Endodermal cell (in vitro differentiated cells): ENCODE results near the gene DRD1. TPM values are rescaled to one million over a fixed set of nuclear protein-coding genes. Genes with fewer than 3 reads are reported as not detected.
"Not testable (repeated sequence)": the region's sequence is repeated elsewhere in the genome, so short reads cannot be mapped to it uniquely, and the experiment has no call there.

Experiments
- DNase-seq: peaks from one replicate; pipeline ENCODE4 v3.0.0-alpha.2; 2017
- H3K27ac ChIP-seq: 2 replicates; pipeline ENCODE4 v1.5.1; 2013; ENCODE audit warnings: mild to moderate bottlenecking, low read depth, low read length, moderate library complexity
- H3K27me3 ChIP-seq: 2 replicates; pipeline ENCODE4 v1.6.1; 2013; ENCODE audit warnings: mild to moderate bottlenecking, low read length, moderate library complexity; ENCODE audit not compliant: insufficient read depth, control insufficient read depth, poor library complexity, severe bottlenecking
- H3K36me3 ChIP-seq: 2 replicates; pipeline ENCODE4 v1.7.0; 2013; ENCODE audit warnings: mild to moderate bottlenecking, low read length, moderate library complexity; ENCODE audit not compliant: control insufficient read depth, insufficient read depth
- H3K4me1 ChIP-seq: one replicate; pipeline ENCODE4 v1.7.0; 2013; ENCODE audit warnings: low read length; ENCODE audit not compliant: control insufficient read depth, insufficient read depth
- H3K4me3 ChIP-seq: 2 replicates; pipeline ENCODE4 v1.5.1; 2013; ENCODE audit warnings: mild to moderate bottlenecking, low read length, moderate library complexity
- H3K9ac ChIP-seq: 2 replicates; pipeline ENCODE4 v1.6.1; 2013; ENCODE audit warnings: mild to moderate bottlenecking, low read length, moderate library complexity; ENCODE audit not compliant: poor library complexity, severe bottlenecking; ENCODE audit errors: extremely low read depth
- H3K9me3 ChIP-seq: 2 replicates; pipeline ENCODE4 v1.6.1; 2013; ENCODE audit warnings: mild to moderate bottlenecking, low read length, moderate library complexity; ENCODE audit not compliant: control insufficient read depth
- H3K27ac Mint-ChIP-seq: 2 replicates; pipeline ENCODE4 v1.8.0; 2020; ENCODE audit warnings: mixed read lengths
- H3K27me3 Mint-ChIP-seq: 2 replicates; pipeline ENCODE4 v1.8.0; 2021; ENCODE audit warnings: mild to moderate bottlenecking, mixed read lengths; ENCODE audit not compliant: insufficient read depth
- H3K36me3 Mint-ChIP-seq: 2 replicates; pipeline ENCODE4 v1.8.0; 2020; ENCODE audit warnings: low read depth, mixed read lengths
- H3K4me1 Mint-ChIP-seq: 2 replicates; pipeline ENCODE4 v1.8.0; 2020; ENCODE audit warnings: mixed read lengths
- H3K4me3 Mint-ChIP-seq: 2 replicates; pipeline ENCODE4 v1.8.0; 2020; ENCODE audit warnings: mild to moderate bottlenecking, moderate library complexity, mixed read lengths
- H3K9me3 Mint-ChIP-seq: 2 replicates; pipeline ENCODE4 v1.8.0; 2020; ENCODE audit warnings: mild to moderate bottlenecking, mixed read lengths
- CTCF ChIP-seq: fragments of 200-600 bp; sonication (generic); conservative IDR thresholded peaks from 2 replicates; pipeline ENCODE4 v1.5.0; 2021; ENCODE audit warnings: antibody characterized with exemption, mild to moderate bottlenecking
- WGBS, 2 experiments: methylation state at CpG; one replicate each; pipeline versions ENCODE4 v1.1.5 to v1.1.7; 2013; ENCODE audit warnings: missing lambda C conversion rate in 2 of 2, mixed read lengths in 1 of 2; ENCODE audit not compliant: insufficient coverage in 1 of 2, insufficient read length in 1 of 2; 5-methylcytosine and 5-hydroxymethylcytosine counted together
- total RNA-seq, 2 donors: library from RNA; stranded (reverse); fragmentation: NEBNext Ultra II Directional in 1 of 2; extraction: Animal tissue kit (Norgen Biotek cat#: 25700) in 1 of 2; gene quantifications; 2 replicates in 1 of 2; 3 replicates in 1 of 2; pipeline ENCODE4 v1.2.1, GENCODE V29; 2021

Gene DRD1
- total RNA-seq, 2 donors from 2014 or later, result 0.53 to 0.59 TPM

- peak; percentile 74 for DNase-seq
- no peak overlapping the region for H3K27ac Mint-ChIP-seq
- H3K9ac ChIP-seq, result no peak overlapping the region
- TF ChIP-seq CTCF, result no peak
- 69 to 73% methylated on average over 4 to 6 of the region's 6 CpGs for WGBS, 2 experiments
- peaks cover 28% of the 10 kb centered on the region for H3K4me1 Mint-ChIP-seq
- peaks cover 3% of the 10 kb centered on the region for H3K27me3 Mint-ChIP-seq
- no peaks in the 10 kb centered on the region for H3K4me1 ChIP-seq
- H3K27me3 ChIP-seq, result no peaks in the 10 kb centered on the region
- H3K4me3 ChIP-seq, result no peak overlapping the region
- no peak overlapping the region for H3K4me3 Mint-ChIP-seq
- no peaks in the 10 kb centered on the region for H3K36me3 ChIP-seq
- H3K9me3 Mint-ChIP-seq, result peaks cover 4% of the 10 kb centered on the region
- no peaks in the 10 kb centered on the region for H3K36me3 Mint-ChIP-seq
- no peak overlapping the region for H3K27ac ChIP-seq
- no peaks in the 10 kb centered on the region for H3K9me3 ChIP-seq
Measured at GRCh38 chr5:175434800-175435199, 9.2 kb downstream of the DRD1 start.

DNA sequence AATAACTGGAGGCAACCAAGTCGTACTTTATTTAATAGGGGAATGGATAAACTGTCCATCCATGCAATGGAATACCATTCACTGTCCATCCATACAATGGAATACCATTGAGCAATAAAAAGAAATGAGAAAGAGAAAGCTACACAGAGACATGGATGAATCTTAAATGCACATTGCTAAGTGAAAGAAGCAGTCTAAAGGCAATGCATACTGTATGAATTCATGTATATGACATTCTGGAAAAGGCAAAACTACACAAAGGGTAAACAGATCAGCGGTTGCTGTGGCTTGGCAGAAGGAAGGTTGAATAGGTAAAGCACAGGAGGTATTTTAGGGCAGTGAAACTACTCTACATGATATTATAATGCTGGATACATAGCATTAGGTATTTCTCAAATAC lies 16.2 kb downstream of the DRD1 start:
- H3K36me3 ChIP-seq, result no peaks in the 10 kb centered on the region
- no peak for DNase-seq
- no peak overlapping the region for H3K4me3 ChIP-seq
- peaks cover 8% of the 10 kb centered on the region for H3K9me3 ChIP-seq
- WGBS, 2 experiments, result 60 to 95% methylated on average over 1 to 2 of the region's 2 CpGs
- H3K9ac ChIP-seq, result no peak overlapping the region
- H3K27ac ChIP-seq, result no peak overlapping the region
- Mint-ChIP-seq H3K36me3 (no peaks in the 10 kb centered on the region), H3K27ac (no peak overlapping the region), H3K9me3 (peaks cover 14% of the 10 kb centered on the region), H3K4me1 (no peaks in the 10 kb centered on the region), H3K4me3 (no peak overlapping the region), H3K27me3 (no peaks in the 10 kb centered on the region)
- TF ChIP-seq CTCF, result no peak
- no peaks in the 10 kb centered on the region for H3K4me1 ChIP-seq
- no peaks in the 10 kb centered on the region for H3K27me3 ChIP-seq

- not testable (repeated sequence) for H3K27ac Mint-ChIP-seq, H3K4me3 Mint-ChIP-seq, H3K4me1 Mint-ChIP-seq, DNase-seq, H3K27me3 ChIP-seq, H3K9ac ChIP-seq, H3K27ac ChIP-seq, H3K4me1 ChIP-seq, H3K36me3 ChIP-seq, H3K27me3 Mint-ChIP-seq, H3K4me3 ChIP-seq
- H3K9me3 Mint-ChIP-seq, result peaks cover 16% of the 10 kb centered on the region
- peaks cover 21% of the 10 kb centered on the region for H3K9me3 ChIP-seq
- H3K36me3 Mint-ChIP-seq, result peaks cover 11% of the 10 kb centered on the region
Measured at GRCh38 chr5:175424594-175424993, 19.4 kb downstream of the DRD1 start.

DNA sequence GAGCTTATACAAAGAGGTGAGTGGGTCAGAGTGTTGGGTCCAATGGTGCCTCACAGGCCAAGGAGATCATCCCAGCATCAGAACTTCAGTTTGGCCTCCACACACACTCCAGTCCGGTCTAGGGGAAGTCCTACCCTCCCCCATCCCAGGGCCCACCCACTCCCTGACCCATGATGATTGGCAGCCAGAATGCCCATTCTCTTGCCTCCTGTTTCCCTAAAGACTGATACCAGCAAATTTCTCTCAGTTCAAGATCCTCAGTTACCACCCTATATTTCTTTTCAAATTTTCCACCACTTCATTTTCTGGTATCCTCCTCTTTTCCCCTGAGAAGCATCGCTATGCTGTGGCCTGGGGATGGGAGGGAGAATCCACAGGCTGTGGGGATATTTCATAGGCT lies 21.9 kb downstream of the DRD1 start:
- TF ChIP-seq CTCF, result no peak
- H3K9me3 Mint-ChIP-seq, result peaks cover 29% of the 10 kb centered on the region

More for the DNA sequence above, 21.9 kb downstream of the DRD1 start:
- no peak overlapping the region for H3K27ac ChIP-seq
- H3K27me3 Mint-ChIP-seq, result no peaks in the 10 kb centered on the region
- peaks cover 28% of the 10 kb centered on the region for H3K9me3 ChIP-seq
- peaks cover 11% of the 10 kb centered on the region for H3K4me1 Mint-ChIP-seq
- H3K9ac ChIP-seq, result no peak overlapping the region
- no peak for DNase-seq
- H3K27ac Mint-ChIP-seq, result no peak overlapping the region
- WGBS, 2 experiments, result 97 to 100% methylated on average over 1 of the region's 2 CpGs
- no peak overlapping the region for H3K4me3 ChIP-seq
- H3K4me1 ChIP-seq, result peaks cover 4% of the 10 kb centered on the region
- no peak overlapping the region for H3K4me3 Mint-ChIP-seq
- peaks cover 20% of the 10 kb centered on the region for H3K36me3 Mint-ChIP-seq
- no peaks in the 10 kb centered on the region for H3K36me3 ChIP-seq
- no peaks in the 10 kb centered on the region for H3K27me3 ChIP-seq
